Mucosa of descending colon (tissue), 3 donors: Measurements from ENCODE around the gene TMEM263. TPM values are rescaled to one million over a fixed set of nuclear protein-coding genes. Genes with fewer than 3 reads are reported as not detected.

Source experiments
- ATAC-seq: fragments of 200-7000 bp; cut with Tn5 transposase; one replicate; pipeline ENCODE4 v1.9.1; 2020; ENCODE audit warnings: mild to moderate bottlenecking, moderate library complexity
- DNase-seq, 3 donors: peaks; one replicate each; pipeline ENCODE4 v3.0.0-alpha.2; 2020
- H3K36me3 ChIP-seq: fragments of 200-600 bp; one replicate; pipeline ENCODE4 v1.8.0; 2021; ENCODE audit warnings: low read depth, mild to moderate bottlenecking
- H3K4me1 ChIP-seq: fragments of 200-600 bp; one replicate; pipeline ENCODE4 v1.8.0; 2021; ENCODE audit warnings: low read depth, mild to moderate bottlenecking
- H3K4me3 ChIP-seq: fragments of 200-600 bp; one replicate; pipeline ENCODE4 v1.8.0; 2021; ENCODE audit warnings: mild to moderate bottlenecking
- H3K9me3 ChIP-seq: fragments of 200-600 bp; one replicate; pipeline ENCODE4 v1.8.0; 2021; ENCODE audit warnings: mild to moderate bottlenecking
- intact Hi-C, 2 donors: fragments of 100-400 bp; cut with DNase I in 1 of 2; cut with micrococcal nuclease in 1 of 2; formaldehyde crosslinking; loops; one replicate each; pipeline versions ENCODE4 v1.11.0 to v1.11.1; 2022; cut with DNase I, micrococcal nuclease
- total RNA-seq, 3 donors: library from RNA; stranded (reverse); fragmentation: NEBNext Ultra II Directional in 2 of 3; extraction: Animal tissue kit (Norgen Biotek cat#: 25700) in 2 of 3; gene quantifications; one replicate each; pipeline versions ENCODE4 v1.2.1 to v1.2.4, GENCODE V29; 2021 to 2023
- TF ChIP-seq, protein P1 (sequence below): fragments of 200-600 bp; IDR thresholded peaks from one replicate; pipeline ENCODE4 v1.8.0; 2022; ENCODE audit warnings: antibody characterized with exemption, mild to moderate bottlenecking
- donor health status: DM: no; HTN: no; CAD: no; lungs with moderate emphysema.
- donor health status: DM: no; HTN: no; CAD: no.
- donor health status: DM: no; HTN: yes; CAD: no.

Gene TMEM263
- total RNA-seq, 3 donors from 2014 or later, result 20.3 to 38.6 (median 27.0) TPM

DNA sequence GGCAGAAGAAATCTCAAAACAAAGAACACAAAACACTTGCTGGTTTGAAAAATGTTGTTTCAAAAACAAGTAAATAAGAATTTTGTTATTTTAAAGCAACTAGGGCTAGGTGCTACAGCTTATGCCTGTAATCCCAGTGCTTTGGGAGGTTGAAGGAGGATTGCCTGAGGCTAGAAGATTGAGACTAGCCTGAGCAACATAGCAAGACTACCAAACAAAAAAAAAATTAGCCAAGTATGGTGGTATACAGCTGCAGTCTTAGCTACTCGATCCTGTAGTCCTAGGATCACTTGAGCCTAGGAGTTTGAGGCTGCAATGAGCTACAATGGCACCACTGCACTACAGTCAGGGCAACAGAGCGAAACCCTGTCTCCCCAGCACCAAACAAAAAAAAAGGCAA lies 63.8 kb downstream of the TMEM263 start:
- ATAC-seq (no peak), DNase-seq (no peak)
- TF ChIP-seq, protein P1, sequence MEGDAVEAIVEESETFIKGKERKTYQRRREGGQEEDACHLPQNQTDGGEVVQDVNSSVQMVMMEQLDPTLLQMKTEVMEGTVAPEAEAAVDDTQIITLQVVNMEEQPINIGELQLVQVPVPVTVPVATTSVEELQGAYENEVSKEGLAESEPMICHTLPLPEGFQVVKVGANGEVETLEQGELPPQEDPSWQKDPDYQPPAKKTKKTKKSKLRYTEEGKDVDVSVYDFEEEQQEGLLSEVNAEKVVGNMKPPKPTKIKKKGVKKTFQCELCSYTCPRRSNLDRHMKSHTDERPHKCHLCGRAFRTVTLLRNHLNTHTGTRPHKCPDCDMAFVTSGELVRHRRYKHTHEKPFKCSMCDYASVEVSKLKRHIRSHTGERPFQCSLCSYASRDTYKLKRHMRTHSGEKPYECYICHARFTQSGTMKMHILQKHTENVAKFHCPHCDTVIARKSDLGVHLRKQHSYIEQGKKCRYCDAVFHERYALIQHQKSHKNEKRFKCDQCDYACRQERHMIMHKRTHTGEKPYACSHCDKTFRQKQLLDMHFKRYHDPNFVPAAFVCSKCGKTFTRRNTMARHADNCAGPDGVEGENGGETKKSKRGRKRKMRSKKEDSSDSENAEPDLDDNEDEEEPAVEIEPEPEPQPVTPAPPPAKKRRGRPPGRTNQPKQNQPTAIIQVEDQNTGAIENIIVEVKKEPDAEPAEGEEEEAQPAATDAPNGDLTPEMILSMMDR, result no peak
- intact Hi-C loops, result no loop called here
- Histone ChIP-seq H3K4me1 (no peaks in the 10 kb centered on the region), H3K9me3 (no peaks in the 10 kb centered on the region), H3K4me3 (no peak overlapping the region), H3K36me3 (no peaks in the 10 kb centered on the region)

Other genes with a start within 250 kb of the TMEM263 start
- gene RIC8B, start 181.2 kb upstream of the TMEM263 start, total RNA-seq, result 10 to 100 TPM; 13.3 to 25.3 (median 15.2) TPM
- 10 to 100 TPM; 11.0 to 17.6 (median 12.0) TPM for gene MTERF2, start 31.2 kb downstream of the TMEM263 start, total RNA-seq
- 10 to 100 TPM; 11.4 to 22.8 (median 15.5) TPM for gene CRY1, start 137.6 kb downstream of the TMEM263 start, total RNA-seq